ENCODE data around the gene ARHGEF28.

DNA sequence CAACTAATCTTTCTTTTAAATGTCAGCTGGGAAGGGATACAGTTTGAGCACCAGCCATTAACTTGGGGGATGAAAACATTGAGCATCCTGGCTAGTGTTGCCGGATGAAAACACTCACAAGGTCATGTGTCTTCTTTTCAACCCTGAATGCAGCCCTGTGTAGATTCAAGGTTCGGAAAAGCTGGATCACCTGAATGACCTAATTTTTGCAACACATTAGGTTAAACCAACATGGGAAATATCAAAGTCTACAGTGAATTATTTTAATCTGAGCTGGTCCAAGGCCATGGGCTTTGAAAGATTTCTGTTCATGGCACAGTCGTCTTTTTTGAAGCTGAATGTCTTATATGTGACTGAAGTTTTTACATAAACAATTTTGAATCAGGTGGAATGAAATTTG, 281.2 kb downstream of the ARHGEF28 start:
- TF ChIP-seq, protein P1, sequence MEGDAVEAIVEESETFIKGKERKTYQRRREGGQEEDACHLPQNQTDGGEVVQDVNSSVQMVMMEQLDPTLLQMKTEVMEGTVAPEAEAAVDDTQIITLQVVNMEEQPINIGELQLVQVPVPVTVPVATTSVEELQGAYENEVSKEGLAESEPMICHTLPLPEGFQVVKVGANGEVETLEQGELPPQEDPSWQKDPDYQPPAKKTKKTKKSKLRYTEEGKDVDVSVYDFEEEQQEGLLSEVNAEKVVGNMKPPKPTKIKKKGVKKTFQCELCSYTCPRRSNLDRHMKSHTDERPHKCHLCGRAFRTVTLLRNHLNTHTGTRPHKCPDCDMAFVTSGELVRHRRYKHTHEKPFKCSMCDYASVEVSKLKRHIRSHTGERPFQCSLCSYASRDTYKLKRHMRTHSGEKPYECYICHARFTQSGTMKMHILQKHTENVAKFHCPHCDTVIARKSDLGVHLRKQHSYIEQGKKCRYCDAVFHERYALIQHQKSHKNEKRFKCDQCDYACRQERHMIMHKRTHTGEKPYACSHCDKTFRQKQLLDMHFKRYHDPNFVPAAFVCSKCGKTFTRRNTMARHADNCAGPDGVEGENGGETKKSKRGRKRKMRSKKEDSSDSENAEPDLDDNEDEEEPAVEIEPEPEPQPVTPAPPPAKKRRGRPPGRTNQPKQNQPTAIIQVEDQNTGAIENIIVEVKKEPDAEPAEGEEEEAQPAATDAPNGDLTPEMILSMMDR (IDR thresholded peaks at IDR 0.05), result no peak
- TF ChIP-seq EZH2 (IDR thresholded peaks at IDR 0.05) (no peak), EZH2phosphoT487 (IDR thresholded peaks at IDR 0.05) (no peak)
